ENCODE data around the gene STRIP1. TPM values are rescaled to one million over a fixed set of nuclear protein-coding genes. Genes with fewer than 3 reads are reported as not detected.

The STRIP1 gene
- total RNA-seq, 1 experiment from 2014 or later, result 28.3 TPM

- in situ Hi-C loops (cut with HindIII; ENCODE audit: low sequenced_read_pairs), result no loop called here
- DNase-seq (ENCODE audit: low spot score), result no peak
Measured at GRCh38 chr1:110085671-110086070, 51.2 kb downstream of the STRIP1 start.

- in situ Hi-C loops (cut with HindIII; ENCODE audit: low sequenced_read_pairs), result no loop called here
- DNase-seq (ENCODE audit: low spot score), result no peak
Measured at GRCh38 chr1:110086961-110087360, 52.5 kb downstream of the STRIP1 start.

GRCh38 chr1:110087812-110088738 lies 53.7 kb downstream of the STRIP1 start:
- peak; percentile 63 for DNase-seq (ENCODE audit: low spot score)
- in situ Hi-C loops (cut with HindIII; ENCODE audit: low sequenced_read_pairs), result no loop called here

- in situ Hi-C loops (cut with HindIII; ENCODE audit: low sequenced_read_pairs), result no loop called here
- DNase-seq (ENCODE audit: low spot score), result no peak
Measured at GRCh38 chr1:110088739-110089316, 54.4 kb downstream of the STRIP1 start.

- DNase-seq (ENCODE audit: low spot score), result no peak
- in situ Hi-C loops (cut with HindIII; ENCODE audit: low sequenced_read_pairs), result no loop called here
Measured at GRCh38 chr1:110089561-110090275, 55.3 kb downstream of the STRIP1 start.

GRCh38 chr1:110091381-110091780 lies 57.0 kb downstream of the STRIP1 start:
- in situ Hi-C loops (cut with HindIII; ENCODE audit: low sequenced_read_pairs), result no loop called here
- DNase-seq (ENCODE audit: low spot score), result no peak

- in situ Hi-C loops (cut with HindIII; ENCODE audit: low sequenced_read_pairs), result no loop called here
- DNase-seq (ENCODE audit: low spot score), result no peak
Measured at GRCh38 chr1:110091791-110092190, 57.4 kb downstream of the STRIP1 start.

GRCh38 chr1:110092991-110093390 lies 58.6 kb downstream of the STRIP1 start:
- in situ Hi-C loops (cut with HindIII; ENCODE audit: low sequenced_read_pairs), result no loop called here
- no peak for DNase-seq (ENCODE audit: low spot score)

GRCh38 chr1:110094931-110095654 lies 60.7 kb downstream of the STRIP1 start:
- DNase-seq (ENCODE audit: low spot score), result no peak
- in situ Hi-C loops (cut with HindIII; ENCODE audit: low sequenced_read_pairs), result no loop called here

- in situ Hi-C loops (cut with HindIII; ENCODE audit: low sequenced_read_pairs), result no loop called here
- DNase-seq (ENCODE audit: low spot score), result no peak
Measured at GRCh38 chr1:110097507-110098221, 63.2 kb downstream of the STRIP1 start.

GRCh38 chr1:110098222-110099026 lies 64.0 kb downstream of the STRIP1 start:
- in situ Hi-C loops (cut with HindIII; ENCODE audit: low sequenced_read_pairs), result no loop called here

GRCh38 chr1:110100335-110100734 lies 65.9 kb downstream of the STRIP1 start:
- in situ Hi-C loops (cut with HindIII; ENCODE audit: low sequenced_read_pairs), result no loop called here

More at GRCh38 chr1:110098222-110099026, 64.0 kb downstream of the STRIP1 start:
- no peak for DNase-seq (ENCODE audit: low spot score)

GRCh38 chr1:110102081-110102480 lies 67.7 kb downstream of the STRIP1 start:
- DNase-seq (ENCODE audit: low spot score), result no peak
- in situ Hi-C loops (cut with HindIII; ENCODE audit: low sequenced_read_pairs), result no loop called here

More at GRCh38 chr1:110100335-110100734, 65.9 kb downstream of the STRIP1 start:
- DNase-seq (ENCODE audit: low spot score), result no peak

Other genes starting within 250 kb of the STRIP1 start
- gene CSF1, start 123.8 kb upstream of the STRIP1 start, total RNA-seq (2014; rRNA removed; shearing (Covaris generic)), result 12.7 and 13.4 TPM in 2 replicates
- gene AHCYL1, start 49.9 kb upstream of the STRIP1 start, total RNA-seq (2014; rRNA removed; shearing (Covaris generic)), result 20.5 and 24.2 TPM in 2 replicates
- not detected in 2 replicates for gene ALX3, start 36.0 kb downstream of the STRIP1 start, total RNA-seq (2014; rRNA removed; shearing (Covaris generic))
- gene UBL4B, start 77.8 kb downstream of the STRIP1 start, total RNA-seq (2014; rRNA removed; shearing (Covaris generic)), result not detected in 2 replicates
- 0.92 and 1.3 TPM in 2 replicates for gene SLC6A17, start 115.9 kb downstream of the STRIP1 start, total RNA-seq (2014; rRNA removed; shearing (Covaris generic))
- 4.8 and 5.9 TPM in 2 replicates for gene KCNC4, start 175.7 kb downstream of the STRIP1 start, total RNA-seq (2014; rRNA removed; shearing (Covaris generic))